Liver (tissue), 9 donors: ENCODE measurements around the gene DNAH17. TPM values are rescaled to one million over a fixed set of nuclear protein-coding genes. Genes with fewer than 3 reads are reported as not detected.

Experiments
- DNase-seq: peaks from one replicate; pipeline ENCODE4 v3.0.0-alpha.2; 2017; ENCODE audit warnings: low spot score
- H3K27ac ChIP-seq, 2 donors: one replicate each; pipeline ENCODE4 v1.7.0; 2013; ENCODE audit warnings: inconsistent platforms in 2 of 2, low read length in 2 of 2, control low read depth in 1 of 2, low read depth in 1 of 2, mild to moderate bottlenecking in 1 of 2
- H3K27me3 ChIP-seq, 4 donors: one replicate each; pipeline versions ENCODE4 v1.6.1 to v1.7.0; 2013; ENCODE audit warnings: low read length in 3 of 4, inconsistent platforms in 1 of 4, mild to moderate bottlenecking in 1 of 4, moderate library complexity in 1 of 4; ENCODE audit not compliant: control insufficient read depth in 4 of 4, insufficient read depth in 4 of 4
- H3K36me3 ChIP-seq, 4 donors: one replicate each; pipeline versions ENCODE4 v1.6.1 to v1.7.0; 2013; ENCODE audit warnings: low read length in 3 of 4, mild to moderate bottlenecking in 3 of 4, low read depth in 1 of 4, moderate library complexity in 1 of 4; ENCODE audit not compliant: control insufficient read depth in 4 of 4, insufficient read depth in 3 of 4
- H3K4me1 ChIP-seq, 4 donors: one replicate each; pipeline versions ENCODE4 v1.6.1 to v1.7.0; 2013; ENCODE audit warnings: low read length in 3 of 4, mild to moderate bottlenecking in 3 of 4, moderate library complexity in 1 of 4; ENCODE audit not compliant: control insufficient read depth in 4 of 4, insufficient read depth in 4 of 4
- H3K4me3 ChIP-seq, 3 donors: one replicate each; pipeline versions ENCODE4 v1.6.1 to v1.7.0; 2013; ENCODE audit warnings: low read length in 3 of 3, control low read depth in 1 of 3, low read depth in 1 of 3, mild to moderate bottlenecking in 1 of 3
- H3K9ac ChIP-seq, 2 donors: one replicate each; pipeline ENCODE4 v1.7.0; 2013; ENCODE audit warnings: low read length in 2 of 2, mild to moderate bottlenecking in 2 of 2, moderate library complexity in 2 of 2, control low read depth in 1 of 2, low read depth in 1 of 2
- H3K9me3 ChIP-seq, 4 donors: one replicate each; pipeline versions ENCODE4 v1.6.1 to v1.7.0; 2013; ENCODE audit warnings: low read length in 3 of 4; ENCODE audit not compliant: control insufficient read depth in 4 of 4
- ATF3 ChIP-seq: IDR thresholded peaks from 2 replicates; pipeline ENCODE4 v1.6.1; 2016; ENCODE audit warnings: antibody characterized with exemption
- EGR1 ChIP-seq, 2 donors: IDR thresholded peaks; 2 replicates each; pipeline ENCODE4 v1.6.1; 2016 to 2018; ENCODE audit warnings: antibody characterized with exemption in 2 of 2, low read depth in 2 of 2
- FOXA2 ChIP-seq: IDR thresholded peaks from 2 replicates; pipeline ENCODE4 v1.6.1; 2016; ENCODE audit warnings: antibody characterized with exemption
- GABPA ChIP-seq, 2 donors: IDR thresholded peaks in 1 of 2; conservative IDR thresholded peaks in 1 of 2; 2 replicates each; pipeline ENCODE4 v1.6.1; 2016; ENCODE audit warnings: antibody characterized with exemption in 2 of 2, mild to moderate bottlenecking in 1 of 2, moderate library complexity in 1 of 2
- HNF4A ChIP-seq, 2 donors: conservative IDR thresholded peaks; 2 replicates each; pipeline ENCODE4 v1.6.1; 2016; ENCODE audit warnings: antibody characterized with exemption in 2 of 2, mild to moderate bottlenecking in 2 of 2
- HNF4G ChIP-seq: IDR thresholded peaks from 2 replicates; pipeline ENCODE4 v1.6.1; 2016; ENCODE audit warnings: antibody characterized with exemption
- JUND ChIP-seq, 2 donors: IDR thresholded peaks; 2 replicates each; pipeline ENCODE4 v1.6.1; 2016; ENCODE audit warnings: antibody characterized with exemption in 2 of 2
- MAX ChIP-seq: IDR thresholded peaks from 2 replicates; pipeline ENCODE4 v1.6.1; 2016; ENCODE audit warnings: antibody characterized with exemption
- NR2F2 ChIP-seq: IDR thresholded peaks from 2 replicates; pipeline ENCODE4 v1.6.1; 2016; ENCODE audit warnings: antibody characterized with exemption
- REST ChIP-seq: IDR thresholded peaks from 2 replicates; pipeline ENCODE4 v1.6.1; 2016; ENCODE audit warnings: antibody characterized with exemption, mild to moderate bottlenecking
- RXRA ChIP-seq, 2 donors: IDR thresholded peaks; 2 replicates each; pipeline ENCODE4 v1.6.1; 2017 to 2018; ENCODE audit warnings: antibody characterized with exemption in 2 of 2, mild to moderate bottlenecking in 1 of 2
- SP1 ChIP-seq: IDR thresholded peaks from 2 replicates; pipeline ENCODE4 v1.6.1; 2018; ENCODE audit warnings: antibody characterized with exemption, mild to moderate bottlenecking
- TAF1 ChIP-seq: conservative IDR thresholded peaks from 2 replicates; pipeline ENCODE4 v1.6.1; 2016; ENCODE audit warnings: antibody characterized with exemption, mild to moderate bottlenecking
- YY1 ChIP-seq: IDR thresholded peaks from 2 replicates; pipeline ENCODE4 v1.6.1; 2016; ENCODE audit warnings: antibody characterized with exemption, mild to moderate bottlenecking
- WGBS: extraction: QIAGEN DNeasy Blood & Tissue Kit; methylation state at CpG from one replicate; pipeline ENCODE4 v1.1.7; 2013; 5-methylcytosine and 5-hydroxymethylcytosine counted together
- polyA plus RNA-seq, 2 donors: library from polyadenylated mRNA; stranded (reverse) in 1 of 2; unstranded in 1 of 2; fragments of 200-250 nt in 1 of 2; fragments of >200 nt in 1 of 2; fragmentation: Nextera tagmentation in 1 of 2; extraction: Ambion mirVana in 1 of 2; gene quantifications; one replicate each; pipeline versions ENCODE4 v1.2.1 to v1.2.3, GENCODE V29; 2013 to 2015
- total RNA-seq, 2 donors: library from RNA; depleted of rRNA; stranded (reverse); fragments of >200 nt; gene quantifications; one replicate each; pipeline ENCODE4 v1.2.3, GENCODE V29; 2014
- TF ChIP-seq, protein P1 (sequence below): IDR thresholded peaks from 2 replicates; pipeline ENCODE4 v1.6.1; 2016; ENCODE audit warnings: antibody characterized with exemption
- TF ChIP-seq, protein P2 (sequence below): fragments of 150-350 bp; IDR thresholded peaks from 2 replicates; pipeline ENCODE4 v1.5.1; 2017; ENCODE audit warnings: improper control_type of control experiment, low read depth, low read length; ENCODE audit not compliant: missing input control
- donor health status: healthy.
- donor health status: healthy.
- donor health status: healthy.
- donor health status: healthy.
- donor health status: healthy.

The DNAH17 gene
- total and polyA plus RNA-seq, 4 donors, result 0.09 to 0.79 TPM; not detected in 2

DNA sequence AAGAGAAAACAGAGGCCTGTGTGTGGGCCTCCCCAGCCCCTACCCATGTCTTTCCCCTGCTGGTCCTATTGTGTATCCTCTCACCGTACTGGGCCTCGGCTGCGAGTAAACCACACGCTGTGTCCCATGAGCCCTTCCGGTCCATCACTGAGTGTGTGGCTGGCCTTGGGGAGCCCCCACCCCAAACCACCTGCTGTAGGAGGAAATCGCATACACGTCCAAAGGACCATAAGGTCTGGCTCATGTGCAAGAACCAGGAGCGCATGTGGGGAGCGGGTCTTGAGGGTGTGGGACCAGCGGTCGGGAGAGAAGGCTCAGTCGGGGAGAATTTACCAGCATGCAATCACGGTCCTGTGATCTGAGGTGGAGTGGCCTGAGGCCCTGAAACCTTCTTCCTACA is 38.4 kb upstream of the DNAH17 start:
- no peaks in the 10 kb centered on the region for H3K4me1 ChIP-seq
- no peaks in the 10 kb centered on the region for H3K27me3 ChIP-seq
- no peak for DNase-seq
- H3K36me3 ChIP-seq, result no peaks in the 10 kb centered on the region
- H3K9ac ChIP-seq, result no peak overlapping the region
- 90% methylated on average over 13 of the region's 13 CpGs for WGBS
- H3K4me3 ChIP-seq, result no peak overlapping the region
- H3K9me3 ChIP-seq, result no peaks in the 10 kb centered on the region
- no peak overlapping the region for H3K27ac ChIP-seq
- TF ChIP-seq REST, result no peak
- TF ChIP-seq ATF3, result no peak
- no peak for TF ChIP-seq JUND (IDR thresholded peaks at IDR 0.05)
- TF ChIP-seq YY1, result no peak
- no peak for TF ChIP-seq EGR1 (IDR thresholded peaks at IDR 0.05; ENCODE audit: low read depth in 2 of 2)

GRCh38 chr17:78613416-78613815 is 36.2 kb upstream of the DNAH17 start:
- Histone ChIP-seq H3K9me3 (no peaks in the 10 kb centered on the region), H3K27ac (no peak overlapping the region), H3K36me3 (no peaks in the 10 kb centered on the region), H3K4me1 (no peaks in the 10 kb centered on the region), H3K4me3 (no peak overlapping the region), H3K27me3 (no peaks in the 10 kb centered on the region), H3K9ac (no peak overlapping the region)
- DNase-seq, result no peak
- WGBS, result 85% methylated on average over 11 of the region's 11 CpGs
- TF ChIP-seq GABPA (IDR thresholded peaks at IDR 0.05 in 1 of 2, conservative IDR thresholded peaks at IDR 0.05 in 1 of 2) (no peak), TAF1 (no peak), MAX (no peak), YY1 (no peak), RXRA (IDR thresholded peaks at IDR 0.05) (no peak), HNF4A (conservative IDR thresholded peaks at IDR 0.05) (no peak), SP1 (no peak), HNF4G (no peak), EGR1 (IDR thresholded peaks at IDR 0.05; ENCODE audit: low read depth in 2 of 2) (no peak), NR2F2 (no peak), ATF3 (no peak), FOXA2 (no peak)
- TF ChIP-seq, protein P1, sequence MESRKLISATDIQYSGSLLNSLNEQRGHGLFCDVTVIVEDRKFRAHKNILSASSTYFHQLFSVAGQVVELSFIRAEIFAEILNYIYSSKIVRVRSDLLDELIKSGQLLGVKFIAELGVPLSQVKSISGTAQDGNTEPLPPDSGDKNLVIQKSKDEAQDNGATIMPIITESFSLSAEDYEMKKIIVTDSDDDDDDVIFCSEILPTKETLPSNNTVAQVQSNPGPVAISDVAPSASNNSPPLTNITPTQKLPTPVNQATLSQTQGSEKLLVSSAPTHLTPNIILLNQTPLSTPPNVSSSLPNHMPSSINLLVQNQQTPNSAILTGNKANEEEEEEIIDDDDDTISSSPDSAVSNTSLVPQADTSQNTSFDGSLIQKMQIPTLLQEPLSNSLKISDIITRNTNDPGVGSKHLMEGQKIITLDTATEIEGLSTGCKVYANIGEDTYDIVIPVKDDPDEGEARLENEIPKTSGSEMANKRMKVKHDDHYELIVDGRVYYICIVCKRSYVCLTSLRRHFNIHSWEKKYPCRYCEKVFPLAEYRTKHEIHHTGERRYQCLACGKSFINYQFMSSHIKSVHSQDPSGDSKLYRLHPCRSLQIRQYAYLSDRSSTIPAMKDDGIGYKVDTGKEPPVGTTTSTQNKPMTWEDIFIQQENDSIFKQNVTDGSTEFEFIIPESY, result no peak
- TF ChIP-seq, protein P2, sequence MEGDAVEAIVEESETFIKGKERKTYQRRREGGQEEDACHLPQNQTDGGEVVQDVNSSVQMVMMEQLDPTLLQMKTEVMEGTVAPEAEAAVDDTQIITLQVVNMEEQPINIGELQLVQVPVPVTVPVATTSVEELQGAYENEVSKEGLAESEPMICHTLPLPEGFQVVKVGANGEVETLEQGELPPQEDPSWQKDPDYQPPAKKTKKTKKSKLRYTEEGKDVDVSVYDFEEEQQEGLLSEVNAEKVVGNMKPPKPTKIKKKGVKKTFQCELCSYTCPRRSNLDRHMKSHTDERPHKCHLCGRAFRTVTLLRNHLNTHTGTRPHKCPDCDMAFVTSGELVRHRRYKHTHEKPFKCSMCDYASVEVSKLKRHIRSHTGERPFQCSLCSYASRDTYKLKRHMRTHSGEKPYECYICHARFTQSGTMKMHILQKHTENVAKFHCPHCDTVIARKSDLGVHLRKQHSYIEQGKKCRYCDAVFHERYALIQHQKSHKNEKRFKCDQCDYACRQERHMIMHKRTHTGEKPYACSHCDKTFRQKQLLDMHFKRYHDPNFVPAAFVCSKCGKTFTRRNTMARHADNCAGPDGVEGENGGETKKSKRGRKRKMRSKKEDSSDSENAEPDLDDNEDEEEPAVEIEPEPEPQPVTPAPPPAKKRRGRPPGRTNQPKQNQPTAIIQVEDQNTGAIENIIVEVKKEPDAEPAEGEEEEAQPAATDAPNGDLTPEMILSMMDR, result no peak
